Esophagus muscularis mucosa (tissue), 4 donors: ENCODE measurements around the gene AGPAT1. TPM values are rescaled to one million over a fixed set of nuclear protein-coding genes. Genes with fewer than 3 reads are reported as not detected.

Experiments used
- DNase-seq: peaks from one replicate; pipeline ENCODE4 v3.0.0-alpha.2; 2017; ENCODE audit errors: extremely low spot score
- H3K27ac ChIP-seq, 4 donors: fragments of 200-600 bp; sonication (generic); replicated peaks in 1 of 4; 1 replicate in 3 of 4; 2 replicates in 1 of 4; pipeline ENCODE4 v1.5.1; 2016 to 2019; ENCODE audit warnings: mild to moderate bottlenecking in 1 of 4
- H3K27me3 ChIP-seq, 4 donors: fragments of 200-600 bp; sonication (generic); one replicate each; pipeline versions ENCODE4 v1.5.1 to v1.6.0; 2016 to 2019
- H3K36me3 ChIP-seq, 4 donors: fragments of 200-600 bp; sonication (generic); one replicate each; pipeline ENCODE4 v1.5.1; 2016 to 2019
- H3K4me1 ChIP-seq, 4 donors: fragments of 200-600 bp; sonication (generic); one replicate each; pipeline ENCODE4 v1.5.1; 2016 to 2019
- H3K4me3 ChIP-seq, 4 donors: fragments of 200-600 bp; sonication (generic); 1 replicate in 2 of 4; 2 replicates in 2 of 4; pipeline ENCODE4 v1.5.1; 2016 to 2019; ENCODE audit warnings: mild to moderate bottlenecking in 4 of 4, moderate library complexity in 1 of 4
- H3K9me3 ChIP-seq, 4 donors: fragments of 200-600 bp; sonication (generic); 1 replicate in 3 of 4; 2 replicates in 1 of 4; pipeline ENCODE4 v1.5.1; 2016 to 2019
- EP300 ChIP-seq: sonication (generic); formaldehyde crosslinking; IDR thresholded peaks from one replicate; pipeline ENCODE4 v1.6.1; 2017; ENCODE audit warnings: antibody characterized with exemption
- POLR2A ChIP-seq: fragments of 450-650 bp; IDR thresholded peaks from one replicate; pipeline ENCODE4 v1.6.1; 2017; ENCODE audit warnings: antibody characterized with exemption, moderate library complexity, mild to moderate bottlenecking, low read depth
- POLR2AphosphoS5 ChIP-seq, 2 donors: sonication (generic); formaldehyde crosslinking; IDR thresholded peaks; one replicate each; pipeline ENCODE4 v1.6.1; 2017; ENCODE audit warnings: antibody characterized with exemption in 2 of 2
- whole genome bisulfite sequencing: methylation state at CpG from one replicate; pipeline ENCODE4 v1.1.5; 2018; 5-methylcytosine and 5-hydroxymethylcytosine counted together
- intact Hi-C: fragments of 100-400 bp; cut with DNase I; formaldehyde crosslinking; loops from one replicate; pipeline ENCODE4 v1.15.1; 2023
- total RNA-seq, 4 donors: library from RNA; depleted of rRNA; stranded (reverse); fragments of >200 nt; gene quantifications; one replicate each; pipeline versions ENCODE4 v1.1.0 to v1.2.1, GENCODE V29; 2016
- TF ChIP-seq, protein P1 (sequence below), 3 experiments: fragments of 200-600 bp in 2 of 3; fragments of 450-650 bp in 1 of 3; sonication (generic) in 2 of 3; IDR thresholded peaks; one replicate each; pipeline ENCODE4 v1.5.1; 2017 to 2019; ENCODE audit warnings: antibody characterized with exemption in 3 of 3, mild to moderate bottlenecking in 2 of 3, moderate library complexity in 1 of 3

The AGPAT1 gene
- total RNA-seq, 4 donors from 2014 or later: 52.7 to 76.7 (median 68.9) TPM

DNA sequence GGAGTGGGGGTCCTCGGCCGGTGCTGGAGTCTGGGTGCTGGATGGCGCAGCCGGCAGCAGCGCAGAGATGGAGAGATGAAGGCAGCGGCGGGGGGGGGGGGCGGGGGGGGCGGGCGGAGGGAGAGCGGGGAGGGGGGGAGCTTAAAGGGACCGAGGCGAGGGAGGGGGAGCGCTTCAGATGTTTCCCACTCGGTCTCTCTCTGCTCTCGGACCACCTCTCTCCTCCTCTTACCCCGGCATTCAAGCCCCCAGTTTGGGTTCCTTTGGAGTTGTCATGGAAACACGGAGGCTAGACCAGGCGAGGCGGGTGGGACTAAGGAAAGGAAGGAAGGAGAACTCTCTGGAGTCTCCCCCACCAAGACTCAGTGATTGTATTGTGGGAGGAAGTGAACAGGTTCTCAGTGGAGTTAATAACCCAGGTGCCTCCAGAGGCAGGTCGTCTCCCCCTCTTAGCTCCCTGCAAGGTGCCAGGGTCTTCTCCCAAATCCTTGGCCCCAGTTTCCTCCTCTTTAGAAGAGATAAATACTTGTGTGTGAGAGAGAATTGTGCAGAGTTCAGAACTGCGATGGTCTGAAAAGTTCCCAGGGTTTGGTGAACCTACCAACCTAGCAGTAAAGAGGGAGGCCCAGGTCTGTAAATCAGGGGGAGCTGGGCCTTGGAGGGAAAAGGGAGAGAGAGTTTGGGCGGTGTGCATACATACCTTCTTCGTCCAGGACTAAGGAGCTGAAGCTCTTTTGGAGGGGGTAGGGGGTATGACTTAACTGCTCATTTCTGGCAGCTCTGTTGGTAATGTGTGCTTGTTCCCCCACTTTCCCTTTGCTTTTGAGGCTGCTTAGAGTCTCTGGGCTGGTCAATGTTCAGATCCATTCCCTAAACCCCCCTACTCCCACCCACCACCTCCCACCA is 23.8 kb downstream of the AGPAT1 start, which contains the start of gene PRRT1:
PRRT1 (minus strand) TSS at position 77 of the 906 bp plus-strand sequence. CDS start 112 bp downstream, outside the sequence.
- Histone ChIP-seq H3K4me3 (peak within 1 kb of the TSS; percentile 76 to 84 (median 80)), H3K36me3 (peaks cover 0 to 33% (median 23%) of the 10 kb centered on the region in 4 donors), H3K27ac (peak within 1 kb of the TSS; percentile 90 to 94 (median 93)), H3K9me3 (no peaks in the 10 kb centered on the region), H3K4me1 (peaks cover 37 to 71% (median 63%) of the 10 kb centered on the region in 4 donors), H3K27me3 (no peaks in the 10 kb centered on the region)
- intact Hi-C loops: no loop called here
- DNase-seq: no peak
- TF ChIP-seq, protein P1, sequence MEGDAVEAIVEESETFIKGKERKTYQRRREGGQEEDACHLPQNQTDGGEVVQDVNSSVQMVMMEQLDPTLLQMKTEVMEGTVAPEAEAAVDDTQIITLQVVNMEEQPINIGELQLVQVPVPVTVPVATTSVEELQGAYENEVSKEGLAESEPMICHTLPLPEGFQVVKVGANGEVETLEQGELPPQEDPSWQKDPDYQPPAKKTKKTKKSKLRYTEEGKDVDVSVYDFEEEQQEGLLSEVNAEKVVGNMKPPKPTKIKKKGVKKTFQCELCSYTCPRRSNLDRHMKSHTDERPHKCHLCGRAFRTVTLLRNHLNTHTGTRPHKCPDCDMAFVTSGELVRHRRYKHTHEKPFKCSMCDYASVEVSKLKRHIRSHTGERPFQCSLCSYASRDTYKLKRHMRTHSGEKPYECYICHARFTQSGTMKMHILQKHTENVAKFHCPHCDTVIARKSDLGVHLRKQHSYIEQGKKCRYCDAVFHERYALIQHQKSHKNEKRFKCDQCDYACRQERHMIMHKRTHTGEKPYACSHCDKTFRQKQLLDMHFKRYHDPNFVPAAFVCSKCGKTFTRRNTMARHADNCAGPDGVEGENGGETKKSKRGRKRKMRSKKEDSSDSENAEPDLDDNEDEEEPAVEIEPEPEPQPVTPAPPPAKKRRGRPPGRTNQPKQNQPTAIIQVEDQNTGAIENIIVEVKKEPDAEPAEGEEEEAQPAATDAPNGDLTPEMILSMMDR (IDR thresholded peaks at IDR 0.05): no peak
- WGBS: 20% methylated on average over 9 of the region's 24 CpGs

DNA sequence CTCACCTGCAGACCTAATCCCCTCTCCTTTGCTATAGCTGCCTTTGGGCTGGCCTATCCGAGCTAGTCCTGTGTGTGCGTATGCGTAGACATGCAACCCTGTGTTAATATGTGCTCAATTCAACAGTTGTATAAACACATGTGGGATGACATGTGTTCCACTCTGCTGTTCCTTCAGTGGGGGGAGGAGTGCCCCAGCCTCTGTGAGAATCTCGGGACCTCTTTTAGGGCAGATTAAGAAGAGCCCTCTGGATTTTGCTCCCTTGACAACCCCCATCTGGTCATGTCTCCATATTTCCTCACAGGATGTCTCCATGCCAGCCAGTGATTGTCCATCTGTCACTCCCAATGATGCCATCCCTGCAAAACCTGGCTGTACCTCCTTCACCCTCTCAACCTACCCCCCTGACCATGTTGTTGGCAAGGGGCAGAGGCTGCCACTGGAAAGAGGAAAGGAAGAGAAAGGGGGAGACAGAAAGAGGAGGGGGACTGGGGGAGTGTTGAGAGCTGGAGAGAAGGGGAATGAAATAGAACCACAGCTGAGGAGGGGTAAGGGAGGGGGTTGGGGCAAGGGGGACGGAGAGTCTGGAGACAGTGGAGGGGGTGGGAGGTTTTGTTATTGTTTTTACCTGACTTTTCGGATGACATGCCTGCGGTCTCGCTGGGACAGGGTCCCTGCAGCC is 24.6 kb downstream of the AGPAT1 start:
- no peak for DNase-seq
- H3K27me3 ChIP-seq: no peaks in the 10 kb centered on the region
- H3K27ac ChIP-seq: peak overlapping the region; percentile 90 to 94 (median 93)
- H3K4me1 ChIP-seq: peaks cover 37 to 63% (median 59%) of the 10 kb centered on the region in 4 donors
- no peaks in the 10 kb centered on the region for H3K9me3 ChIP-seq
- TF ChIP-seq POLR2AphosphoS5 (IDR thresholded peaks at IDR 0.05) (peak in 1 of 2 donors; percentile 8), POLR2A (no peak)
- intact Hi-C loops: no loop called here
- H3K36me3 ChIP-seq: peaks cover 0 to 25% (median 15%) of the 10 kb centered on the region in 4 donors
- peak overlapping the region; percentile 76 to 84 (median 80) for H3K4me3 ChIP-seq
- WGBS: 21% methylated on average over 8 of the region's 8 CpGs

DNA sequence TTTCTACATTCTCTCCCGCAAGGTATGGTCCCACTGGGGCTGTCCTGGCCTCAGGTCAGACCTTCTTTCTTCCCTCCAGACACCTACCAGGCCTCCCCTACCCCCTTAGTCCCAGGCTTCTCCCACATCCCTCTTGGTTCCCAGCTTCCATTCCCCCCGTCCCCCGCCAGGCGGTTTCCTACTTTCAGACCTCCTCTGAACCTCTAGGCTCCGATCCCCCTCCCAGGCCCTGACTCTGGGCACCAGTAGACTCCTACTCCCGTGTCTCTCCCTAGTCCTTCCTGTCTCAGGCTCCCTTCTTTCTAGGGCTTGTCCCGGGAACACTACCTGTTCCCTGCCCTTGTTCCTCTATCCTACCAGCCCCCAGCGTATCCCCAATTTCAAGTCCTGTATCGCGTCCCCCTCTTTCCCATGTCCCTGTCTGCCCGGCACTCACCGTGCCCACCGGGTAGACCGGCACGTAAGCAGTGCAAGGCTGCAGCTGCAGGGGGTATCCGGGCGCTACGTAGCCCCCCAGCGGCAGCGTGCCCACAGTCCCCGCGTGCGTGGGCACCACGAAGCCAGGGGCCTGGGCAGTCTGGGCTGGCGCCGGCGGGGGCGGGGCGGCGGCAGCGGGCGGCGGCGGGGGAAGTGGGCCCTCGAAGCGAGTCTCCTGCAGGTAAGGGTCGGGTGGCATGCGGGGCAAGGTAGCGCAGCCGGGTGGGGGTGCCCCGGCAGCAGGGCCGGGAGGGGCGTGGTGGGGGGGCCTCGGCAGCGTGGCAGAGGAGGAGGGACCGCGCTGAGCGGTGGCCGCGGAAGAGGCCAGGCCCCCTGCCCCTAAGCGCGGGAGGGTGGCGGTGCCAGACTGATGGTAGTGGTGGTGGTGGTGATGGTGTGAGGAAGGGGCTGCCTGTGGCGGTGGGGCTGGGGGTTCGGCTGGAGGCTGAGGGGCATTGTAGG is 25.7 kb downstream of the AGPAT1 start:
- no peak for DNase-seq
- Histone ChIP-seq H3K4me3 (peak overlapping the region; percentile 76 to 84 (median 80)), H3K27ac (peak overlapping the region; percentile 24 to 93 (median 92)), H3K9me3 (no peaks in the 10 kb centered on the region), H3K36me3 (peaks cover 0 to 17% (median 6%) of the 10 kb centered on the region in 4 donors), H3K27me3 (no peaks in the 10 kb centered on the region), H3K4me1 (peaks cover 30 to 52% (median 48%) of the 10 kb centered on the region in 4 donors)
- 72% methylated on average over 30 of the region's 55 CpGs for WGBS
- intact Hi-C loops: no loop called here
- TF ChIP-seq POLR2AphosphoS5 (IDR thresholded peaks at IDR 0.05) (no peak), EP300 (no peak), POLR2A (no peak)
- TF ChIP-seq, protein P1 (IDR thresholded peaks at IDR 0.05): no peak

DNA sequence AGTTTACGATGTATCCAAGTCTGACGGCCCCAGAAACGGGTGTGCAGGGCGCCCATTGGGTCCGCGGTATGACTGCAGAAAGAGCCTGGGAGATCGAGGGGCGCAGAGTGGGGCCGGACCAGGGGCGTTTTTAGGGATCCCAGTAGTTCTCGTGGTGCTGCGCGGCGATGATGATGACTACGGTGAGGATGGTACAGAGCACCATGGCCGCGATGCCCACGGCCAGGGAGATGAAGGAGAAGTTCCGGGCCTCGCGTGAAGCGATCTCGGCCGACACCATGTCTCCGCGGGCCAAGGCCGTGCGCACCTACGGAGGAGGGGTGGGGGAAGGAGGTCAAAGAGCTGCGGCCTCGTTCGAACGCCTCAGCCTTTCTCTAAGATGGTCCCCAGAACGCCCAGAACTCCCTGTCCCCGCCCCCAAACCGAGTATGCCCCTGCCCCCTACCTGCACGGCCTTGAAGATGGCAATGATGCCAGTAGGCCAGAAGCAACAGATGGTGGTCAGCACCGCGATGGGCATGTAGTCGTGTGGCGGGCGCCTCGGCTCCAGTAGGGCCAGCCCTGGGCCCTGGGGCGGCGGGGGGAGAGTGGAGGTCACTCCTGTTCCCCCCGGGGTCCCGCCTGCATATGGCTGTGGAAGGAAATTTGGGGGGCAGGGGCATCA is 26.7 kb downstream of the AGPAT1 start:
- Histone ChIP-seq H3K27ac (no peak overlapping the region), H3K9me3 (no peaks in the 10 kb centered on the region), H3K4me1 (peaks cover 24 to 43% (median 41%) of the 10 kb centered on the region in 4 donors), H3K36me3 (peaks cover 0 to 17% (median 6%) of the 10 kb centered on the region in 4 donors), H3K4me3 (peak overlapping the region in 2 of 4 donors; percentile 15 to 35), H3K27me3 (no peaks in the 10 kb centered on the region)
- TF ChIP-seq, protein P1 (IDR thresholded peaks at IDR 0.05): no peak
- TF ChIP-seq EP300 (no peak), POLR2A (no peak), POLR2AphosphoS5 (IDR thresholded peaks at IDR 0.05) (no peak)
- no peak for DNase-seq
- WGBS: 80% methylated on average over 44 of the region's 47 CpGs
- intact Hi-C loops: no loop called here
